LHCN-M2 (cell line): ENCODE data around the gene ZNF32. TPM values are rescaled to one million over a fixed set of nuclear protein-coding genes. Genes with fewer than 3 reads are reported as not detected.
"Not testable (repeated sequence)": the region's sequence is repeated elsewhere in the genome, so short reads cannot be mapped to it uniquely, and the experiment has no call there.

Experiments
- DNase-seq: peaks from one replicate; pipeline ENCODE4 v3.0.0-alpha.2; 2012; ENCODE audit warnings: low read depth
- total RNA-seq: library from RNA; depleted of rRNA; stranded (reverse); fragments of >200 nt; gene quantifications from 2 replicates; pipeline ENCODE4 v1.2.3, GENCODE V29; 2014

ZNF32 gene
- total RNA-seq, 1 experiment from 2014 or later = 37.4 TPM

DNA sequence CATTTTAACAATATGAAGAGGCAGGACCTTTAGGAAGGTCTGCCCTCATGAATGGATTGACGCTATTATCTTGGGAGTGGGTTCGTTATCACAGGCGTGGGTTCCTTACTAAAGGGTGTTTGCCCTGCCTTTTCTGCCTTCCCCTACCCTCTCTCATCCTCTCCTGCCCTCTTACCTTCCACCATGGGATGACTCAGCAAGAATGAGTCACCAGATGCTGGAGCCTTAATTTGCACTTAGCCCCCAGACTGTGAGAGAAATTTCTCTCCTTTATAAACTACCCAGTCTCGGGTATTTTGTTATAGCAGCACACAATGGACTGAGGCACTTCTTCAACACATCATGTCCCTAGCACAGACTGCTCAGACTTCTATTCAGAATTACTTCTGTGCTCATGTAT, 31.4 kb upstream of the ZNF32 start:
- DNase-seq = peak; percentile 20

DNA sequence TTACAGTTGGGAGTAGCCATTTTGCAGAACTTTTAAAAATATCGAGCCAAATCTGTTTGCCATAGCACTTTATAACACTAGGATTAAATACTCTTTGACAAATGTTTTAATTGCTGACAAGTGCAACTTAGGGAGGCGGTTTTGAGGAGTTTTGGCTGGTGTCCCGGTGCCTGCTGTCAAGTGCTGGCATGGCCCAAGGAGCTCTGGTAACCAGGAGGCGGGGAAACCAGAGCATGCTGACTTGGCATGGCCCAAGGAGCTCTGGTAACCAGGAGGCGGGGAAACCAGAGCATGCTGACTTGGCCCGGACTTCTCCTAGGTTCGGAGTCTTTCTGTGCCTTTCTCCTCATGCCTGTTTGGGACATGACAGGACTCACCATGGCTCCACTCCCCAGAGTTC, 30.8 kb upstream of the ZNF32 start:
- no peak for DNase-seq

DNA sequence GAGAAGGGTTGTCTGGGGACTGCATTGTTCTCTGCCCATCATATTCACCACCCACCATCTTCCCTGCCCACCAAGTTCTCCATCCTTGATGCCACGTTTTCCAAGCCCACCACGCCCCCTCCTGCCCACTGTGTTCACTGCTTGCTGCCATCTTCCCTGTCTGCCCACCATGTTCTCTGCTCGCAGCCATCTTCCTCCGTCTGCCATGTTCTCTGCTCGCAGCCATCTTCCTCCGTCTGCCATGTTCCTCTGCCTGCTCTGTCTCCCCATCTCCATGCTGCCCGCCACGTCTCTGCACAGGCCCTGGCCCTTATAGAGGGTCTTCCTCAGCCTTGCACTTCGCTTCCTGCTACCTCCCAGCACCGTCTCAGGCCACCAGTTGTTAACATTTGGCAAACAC, 30.0 kb upstream of the ZNF32 start:
- no peak for DNase-seq

DNA sequence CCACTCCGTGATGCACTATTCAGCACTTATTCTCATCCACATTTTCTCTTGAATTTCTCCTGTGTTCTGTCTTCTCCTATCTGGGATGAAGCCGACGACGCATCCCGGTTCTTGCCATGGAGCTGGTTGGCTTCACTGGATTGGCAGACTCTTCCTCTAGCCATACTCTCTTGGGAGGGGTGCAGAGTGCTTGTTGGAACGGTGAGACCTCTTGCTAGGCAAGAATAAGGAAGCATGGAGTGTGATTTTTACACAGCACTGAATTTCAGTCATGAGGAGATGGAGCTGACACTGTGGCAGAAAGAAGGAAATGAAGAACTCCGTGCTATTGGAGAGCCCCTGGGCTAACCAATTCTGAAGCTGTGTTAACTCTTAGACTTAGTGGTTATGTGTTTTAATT, 28.2 kb upstream of the ZNF32 start:
- DNase-seq = no peak

DNA sequence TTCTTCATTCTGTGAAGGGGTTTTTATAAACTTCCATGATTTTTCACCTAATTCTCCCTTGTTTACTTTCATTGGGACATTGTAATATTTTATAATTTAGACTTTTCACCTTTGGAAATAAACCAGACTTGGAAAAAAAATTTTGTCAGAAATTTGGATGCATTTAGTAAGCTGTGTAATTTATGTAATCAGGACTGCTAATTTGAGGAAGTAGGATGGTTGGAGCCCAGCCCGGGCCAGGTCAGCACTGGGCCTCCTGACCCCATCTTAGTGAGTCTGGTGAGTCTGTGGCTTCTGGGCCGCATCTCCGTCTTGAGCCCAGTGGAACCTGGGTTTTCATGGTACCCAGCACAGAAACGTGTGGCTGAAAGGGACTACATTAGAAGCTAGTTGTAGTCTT, 27.6 kb upstream of the ZNF32 start:
- DNase-seq = no peak

DNA sequence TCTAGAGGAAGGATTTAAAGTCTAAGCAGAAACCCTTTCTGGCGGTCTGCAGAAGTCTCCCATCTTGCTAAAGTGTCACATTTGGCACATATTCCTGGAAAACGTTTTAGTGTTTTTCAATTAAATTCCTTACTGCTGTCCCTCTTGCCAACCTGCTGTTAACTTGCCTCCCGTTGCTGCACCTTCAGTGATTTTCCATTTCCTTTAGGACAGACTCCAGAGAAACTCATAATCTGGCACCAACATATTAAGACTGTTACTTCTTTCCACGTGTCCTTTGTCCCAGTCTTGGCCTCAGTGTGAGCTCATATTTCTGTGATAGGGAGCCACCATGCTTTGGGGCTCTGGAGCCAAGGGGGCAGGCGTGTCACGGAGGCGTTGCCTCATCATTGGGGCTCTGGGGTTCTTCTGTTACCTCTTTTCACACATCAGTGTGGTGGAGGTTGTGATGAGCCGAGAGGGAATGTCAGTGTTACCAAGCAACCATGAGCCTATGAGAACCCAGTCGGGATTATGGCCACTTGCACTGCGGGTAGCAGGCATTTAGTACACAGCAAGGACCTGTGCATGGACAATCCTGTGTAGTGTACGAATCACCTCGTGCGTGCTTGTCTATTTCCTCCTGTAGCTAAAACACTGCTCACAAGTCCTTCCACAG, 26.0 kb upstream of the ZNF32 start:
- no peak for DNase-seq

DNA sequence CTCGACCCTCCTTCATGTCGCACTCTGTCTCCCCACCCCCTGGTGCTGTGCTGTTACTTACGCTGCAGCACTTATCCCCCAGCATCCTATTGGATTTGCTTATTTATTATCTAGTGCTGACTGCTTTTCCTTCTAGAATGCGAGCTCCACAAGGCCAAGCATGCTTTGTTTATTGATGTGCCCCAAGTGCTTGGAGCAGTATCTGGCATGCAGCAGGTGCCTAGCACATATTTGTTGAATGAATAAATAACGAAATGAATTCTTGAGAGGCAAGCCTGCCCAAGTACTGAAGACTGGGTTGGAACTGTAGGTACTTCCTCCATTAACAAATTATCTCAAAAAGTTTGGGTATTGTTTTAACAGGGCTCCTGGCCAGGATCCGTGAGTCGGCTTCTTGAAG, 24.8 kb upstream of the ZNF32 start:
- no peak for DNase-seq

DNA sequence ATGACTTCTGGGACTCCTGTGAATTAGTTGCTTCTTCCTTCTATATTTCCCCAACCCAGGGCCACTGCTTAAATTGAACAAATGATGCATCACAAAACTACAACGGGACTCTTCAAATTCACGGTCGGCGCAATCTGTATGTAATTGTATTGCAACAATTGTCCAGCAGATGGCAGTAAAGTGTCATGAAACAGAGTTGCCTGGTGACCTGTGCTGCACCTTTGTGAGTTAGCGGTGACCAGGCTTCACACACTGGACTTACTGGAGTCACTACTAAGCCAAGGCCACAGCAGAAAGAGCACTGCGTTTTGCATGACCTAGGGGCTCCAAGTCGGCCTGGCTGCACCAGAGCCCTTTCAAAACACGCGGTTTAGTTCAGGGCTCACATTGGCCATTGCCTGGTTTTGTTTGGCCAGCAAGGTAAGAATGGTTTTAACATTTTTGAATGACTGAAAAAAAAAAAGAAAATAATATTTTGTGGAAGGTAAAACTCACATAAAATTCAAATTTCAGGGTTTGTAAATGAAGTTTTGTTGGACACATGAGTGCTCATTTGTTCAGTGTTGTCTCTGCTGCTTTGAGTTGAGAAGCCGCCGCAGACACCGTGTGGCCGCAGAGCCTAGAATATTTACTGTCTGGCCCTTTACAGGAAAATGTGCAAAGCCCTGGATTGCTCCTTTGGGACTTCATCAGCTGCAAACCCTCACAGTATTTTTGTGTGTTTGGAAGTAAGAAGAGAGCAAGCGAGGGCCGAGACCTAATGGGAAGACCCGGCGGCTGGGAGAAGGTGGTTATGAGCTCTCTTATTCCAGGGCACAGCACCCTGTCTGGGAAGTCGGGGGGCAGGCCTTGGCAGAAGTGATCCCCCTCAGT, 23.2 kb upstream of the ZNF32 start:
- DNase-seq = peak; percentile 54

DNA sequence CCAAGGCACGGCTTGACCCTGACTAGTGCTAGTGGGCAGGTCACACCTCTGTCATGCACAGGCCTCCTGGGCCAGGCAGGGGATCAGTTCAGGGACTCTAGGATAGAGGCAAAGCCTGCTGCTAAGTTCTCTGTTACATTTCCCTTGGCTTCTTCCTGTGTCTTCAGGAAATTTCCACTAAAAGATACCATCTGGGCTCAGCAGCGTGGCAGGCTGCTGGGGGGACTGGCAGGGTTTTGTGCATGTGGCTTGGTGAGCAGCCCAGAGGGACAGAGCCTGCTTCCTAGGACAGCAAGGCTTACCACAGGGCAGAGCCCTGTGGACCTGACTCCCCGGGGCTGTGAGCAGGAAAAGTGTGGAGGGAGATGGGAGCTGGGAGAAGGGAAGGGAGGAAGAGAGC, 20.7 kb upstream of the ZNF32 start:
- DNase-seq = no peak

DNA sequence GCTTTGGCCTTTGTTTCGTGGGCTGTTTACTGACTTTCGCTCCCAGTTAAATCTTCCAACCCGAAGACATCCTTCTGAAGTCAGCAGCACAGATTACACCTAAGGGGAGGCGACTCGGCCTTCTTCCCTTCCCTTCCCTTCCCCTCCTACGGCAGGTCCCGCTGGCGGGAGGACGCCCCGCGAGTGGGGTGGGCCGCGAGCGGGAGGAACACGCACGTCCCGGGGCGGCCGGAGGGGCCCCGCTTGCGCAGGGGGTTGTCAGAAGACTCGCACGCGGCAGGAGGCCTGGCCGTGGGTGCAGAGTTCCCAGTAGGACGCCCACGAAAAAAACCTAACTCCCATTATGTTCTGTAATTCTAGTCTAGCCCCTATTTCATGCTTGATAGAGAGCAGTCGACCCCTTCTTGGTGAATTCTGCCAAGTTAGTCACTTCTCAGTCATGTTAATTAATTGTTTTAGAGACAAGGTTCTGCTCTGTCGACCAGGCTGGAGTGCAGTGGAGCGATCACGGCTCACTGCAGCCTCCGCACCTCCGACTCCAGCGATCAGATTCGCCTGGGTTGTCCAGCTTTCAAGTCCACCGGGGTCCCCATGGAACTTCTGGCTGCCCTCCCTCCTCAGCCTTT, 19.2 kb upstream of the ZNF32 start:
- DNase-seq = no peak

DNA sequence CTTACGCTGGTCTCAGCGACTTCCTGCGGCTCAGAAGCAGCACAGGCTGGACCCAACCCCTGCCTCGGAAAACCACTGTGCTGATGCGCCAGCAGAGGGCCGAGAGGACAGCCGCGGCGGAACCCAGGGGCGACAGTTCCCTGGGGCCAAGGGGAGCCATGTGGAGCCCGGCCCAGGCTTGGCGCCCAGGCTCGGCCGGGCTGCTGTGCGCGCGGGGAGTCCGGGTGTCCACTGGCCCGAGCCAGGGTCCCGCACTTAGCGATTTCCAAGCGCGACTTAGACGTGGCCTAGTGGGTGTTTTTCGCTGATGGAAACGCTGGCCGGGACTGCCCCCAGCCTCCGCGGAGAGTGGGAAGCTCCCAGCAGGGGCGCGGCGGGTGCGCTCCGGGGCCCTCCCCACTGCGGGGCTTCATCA, 18.6 kb upstream of the ZNF32 start:
- no peak for DNase-seq

DNA sequence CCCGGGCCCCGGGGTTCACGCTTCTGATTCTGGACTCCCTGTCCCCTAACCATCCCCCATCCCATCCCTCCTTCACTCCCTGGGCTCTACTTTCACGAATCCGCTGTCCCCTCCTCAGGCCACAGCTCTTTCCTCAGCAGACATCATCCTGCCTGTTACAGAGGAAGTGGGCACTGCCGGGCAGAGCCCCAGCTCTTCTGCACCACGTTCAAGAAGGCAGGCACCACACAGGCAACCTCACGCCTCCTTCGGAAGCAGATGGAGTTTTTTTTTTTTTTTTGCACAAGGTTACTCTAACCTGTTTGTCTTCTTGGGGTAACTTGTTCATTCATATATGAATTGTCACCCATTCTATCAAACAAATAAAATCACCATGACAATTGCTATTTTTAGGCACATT, 17.9 kb upstream of the ZNF32 start:
- DNase-seq = no peak

DNA sequence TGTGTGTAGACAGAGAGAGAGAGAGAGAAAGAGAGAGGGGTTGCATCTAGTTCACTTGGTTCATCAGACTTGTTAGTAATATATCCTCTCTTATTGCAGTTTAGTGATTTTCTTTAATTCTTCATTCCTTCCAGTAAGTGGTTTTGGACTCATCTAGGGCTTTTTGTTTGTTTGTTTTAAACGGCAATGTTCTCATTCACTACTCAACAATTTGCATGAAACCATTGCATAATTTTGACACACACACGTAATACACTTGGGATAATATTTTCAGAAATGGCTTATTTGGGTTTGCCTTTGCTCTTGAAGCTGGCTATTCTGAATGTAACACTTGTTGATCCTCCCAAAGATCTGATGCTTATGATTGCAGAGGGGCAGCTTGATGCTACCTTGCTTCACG, 16.4 kb upstream of the ZNF32 start:
- DNase-seq = peak; percentile 40

DNA sequence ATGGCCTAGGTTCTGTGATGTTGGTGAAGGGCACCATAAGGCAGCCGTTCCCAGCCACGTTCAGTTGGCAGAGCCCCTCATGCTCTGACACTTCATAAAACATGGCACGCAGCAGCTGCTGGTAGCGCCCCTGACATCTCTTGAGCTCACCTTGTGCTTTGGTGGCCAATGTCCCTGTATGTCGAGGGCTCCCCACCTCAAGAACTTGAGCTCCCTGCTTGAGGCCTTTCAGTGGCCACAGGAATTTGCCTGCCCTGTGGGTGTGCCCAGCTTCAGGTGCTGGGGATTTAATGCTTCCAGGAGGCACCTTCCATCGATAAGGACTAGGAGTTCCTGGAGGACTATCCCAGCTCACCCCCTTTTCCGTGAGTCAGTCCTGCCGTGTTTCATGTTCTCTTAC, 9.5 kb upstream of the ZNF32 start:
- no peak for DNase-seq

DNA sequence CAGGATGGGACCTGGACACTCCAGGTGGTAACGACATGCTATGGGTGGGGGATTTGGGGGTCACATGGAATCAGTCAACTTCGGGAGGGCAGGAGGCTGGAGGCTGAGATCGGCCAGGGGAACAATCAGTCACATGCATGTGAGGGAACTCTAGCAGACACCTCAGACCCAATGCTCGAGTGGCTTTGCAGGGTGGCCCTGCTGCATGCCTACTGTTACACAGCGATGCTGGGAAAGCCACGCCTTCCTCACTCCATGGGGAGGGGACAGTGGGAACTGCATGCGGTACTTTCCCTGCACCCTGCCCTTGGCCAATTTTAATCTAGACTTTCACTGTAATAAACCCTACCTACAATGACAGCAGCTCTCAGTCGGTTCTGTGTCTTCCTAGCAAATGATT, 6.6 kb upstream of the ZNF32 start:
- no peak for DNase-seq

DNA sequence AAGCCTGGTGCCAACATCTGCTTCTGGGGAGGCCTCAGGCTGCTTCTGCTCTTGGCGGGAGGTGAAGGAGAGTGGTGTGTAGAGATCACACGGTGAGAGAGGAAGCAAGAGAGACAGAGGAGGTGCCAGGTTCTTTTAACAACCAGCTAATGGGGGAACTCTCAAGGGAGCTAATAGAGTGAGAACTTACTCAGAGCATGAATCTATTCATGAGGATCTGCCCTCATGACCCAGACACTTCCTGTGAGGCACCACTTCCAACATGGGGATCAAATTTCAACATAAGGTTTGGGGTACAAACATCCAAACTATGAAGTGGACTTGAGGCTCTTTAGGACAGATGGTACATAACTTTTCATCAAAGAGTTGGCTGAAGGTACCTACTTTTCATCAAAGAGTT, 5.1 kb upstream of the ZNF32 start:
- peak; percentile 64 for DNase-seq

DNA sequence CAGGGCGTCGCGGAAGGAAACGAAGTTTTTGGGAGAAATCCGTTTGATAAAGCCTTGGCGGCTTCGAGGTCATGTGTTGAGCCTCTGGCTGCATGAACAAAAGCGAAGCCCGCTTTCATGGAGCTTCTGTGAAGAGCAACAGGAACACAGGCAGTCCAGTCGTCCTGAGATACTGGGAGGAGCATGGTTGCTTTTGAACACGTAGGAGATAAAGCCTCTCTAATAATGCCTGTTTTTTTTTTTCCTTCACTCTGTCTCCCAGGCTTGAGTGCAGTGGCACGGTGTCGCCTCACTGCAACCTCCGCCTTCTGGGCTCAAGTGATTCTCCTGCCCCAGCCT, 473 bp upstream of the ZNF32 start:
- DNase-seq = no peak

DNA sequence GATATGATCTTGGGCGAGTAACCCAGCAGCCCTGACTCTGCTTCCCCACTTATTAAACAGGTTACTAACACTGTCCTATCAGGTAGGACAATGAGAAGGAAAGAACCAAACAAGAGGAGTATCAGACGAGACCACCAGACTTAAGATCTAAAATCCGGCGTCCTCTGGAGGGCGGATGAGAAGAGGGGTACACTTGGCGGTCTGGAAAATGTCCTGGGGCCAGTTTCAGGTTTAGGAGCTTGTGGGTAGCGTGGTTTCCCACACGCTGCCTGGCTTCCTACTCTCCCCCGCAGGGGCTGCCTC, 635 bp downstream of the ZNF32 start:
- no peak for DNase-seq

DNA sequence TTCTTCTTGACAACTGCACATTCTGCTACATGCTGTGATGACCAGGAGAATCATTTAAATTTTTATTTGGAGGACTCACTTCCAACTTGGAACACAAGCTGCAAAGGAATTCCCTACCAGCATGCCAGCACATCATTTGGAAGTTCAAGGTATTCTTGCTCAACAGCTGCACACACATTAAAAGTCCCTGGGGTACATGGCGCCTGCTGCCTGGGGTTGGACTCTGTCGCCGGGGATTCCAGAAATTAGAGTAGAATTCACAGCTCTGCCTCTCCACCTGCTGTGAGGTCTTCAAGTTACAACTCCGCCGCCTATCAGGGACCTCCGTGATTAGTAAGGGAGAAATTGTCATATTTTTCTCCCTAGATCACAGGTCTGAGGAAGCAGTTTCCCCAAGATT, 1.1 kb downstream of the ZNF32 start:
- peak; percentile 74 for DNase-seq

DNA sequence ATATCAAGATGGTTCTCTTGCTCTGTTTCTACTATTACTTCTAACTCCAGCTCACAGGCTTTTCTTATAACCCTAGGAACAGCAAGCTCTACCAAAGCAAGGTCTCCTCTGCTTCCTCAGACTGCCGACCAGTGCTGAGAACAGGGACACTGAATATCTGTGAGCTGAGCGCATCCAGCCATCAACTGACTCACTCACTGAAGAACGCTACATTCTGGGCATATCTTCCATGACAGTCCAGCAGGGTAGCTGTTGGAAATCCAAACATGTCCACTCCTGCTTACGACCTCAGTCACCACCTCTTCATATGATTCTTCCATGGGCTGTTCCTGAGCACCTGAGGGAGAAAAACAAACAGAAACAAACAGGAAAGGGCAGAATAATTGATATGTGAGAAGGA, 2.8 kb downstream of the ZNF32 start:
- no peak for DNase-seq

DNA sequence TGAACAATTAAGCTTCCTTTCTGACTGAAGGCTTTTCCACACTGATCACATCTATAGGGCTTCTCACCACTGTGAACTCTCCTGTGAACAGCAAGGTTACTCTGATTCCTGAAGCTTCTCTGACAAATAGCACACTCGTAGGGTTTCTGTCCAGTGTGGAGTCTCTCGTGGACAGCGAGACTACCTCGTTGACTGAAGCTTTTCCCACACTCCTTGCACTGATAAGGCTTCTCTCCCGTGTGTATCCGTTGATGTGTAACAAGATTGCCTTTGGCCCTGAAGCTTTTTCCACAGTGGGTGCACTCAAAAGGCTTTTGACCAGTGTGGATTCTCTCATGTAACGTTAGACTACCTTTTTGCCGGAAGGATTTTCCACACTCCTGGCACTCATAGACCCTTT, 4.4 kb downstream of the ZNF32 start:
- peak; percentile 43 for DNase-seq

DNA sequence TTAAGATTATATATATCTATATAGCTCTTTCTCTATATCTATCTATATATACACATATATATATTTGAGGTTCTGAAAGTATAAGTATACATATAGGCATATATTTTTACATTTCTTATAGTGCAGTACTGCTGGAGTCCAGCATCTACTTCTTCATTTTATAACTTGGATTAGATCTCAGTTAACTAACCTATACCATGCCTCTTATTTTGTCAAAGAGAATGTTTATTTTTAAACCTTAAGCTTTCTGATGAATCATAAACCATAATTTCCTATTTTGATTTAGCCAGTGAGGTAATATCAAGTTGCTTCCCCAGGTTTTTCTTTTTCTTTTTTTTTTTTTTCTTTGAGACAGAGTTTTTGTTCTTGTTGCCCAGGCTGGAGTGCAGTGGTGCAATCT, 8.1 kb downstream of the ZNF32 start:
- DNase-seq = peak; percentile 39

DNA sequence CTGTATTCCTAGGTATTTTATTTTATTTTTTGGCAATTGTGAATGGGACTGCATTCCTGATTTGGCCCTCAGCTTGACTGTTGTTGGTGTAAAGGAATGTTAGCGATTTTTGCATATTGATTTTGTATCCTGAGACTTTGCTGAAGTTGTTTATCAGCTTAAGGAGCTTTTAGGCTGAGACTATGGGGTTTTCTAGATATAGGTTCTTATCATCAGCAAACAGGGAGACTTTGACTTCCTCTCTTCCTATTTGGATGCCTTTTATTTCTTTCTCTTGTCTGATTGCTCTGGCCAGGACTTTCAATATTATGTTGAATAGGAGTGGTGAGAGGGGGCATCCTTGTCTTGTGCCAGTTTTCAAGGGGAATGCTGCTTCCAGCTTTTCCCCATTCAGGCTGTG, 12.9 kb downstream of the ZNF32 start:
- DNase-seq = not testable (repeated sequence)
